ENCODE results near the gene CLEC18A. TPM values are rescaled to one million over a fixed set of nuclear protein-coding genes. Genes with fewer than 3 reads are reported as not detected.

The CLEC18A gene
- total RNA-seq, 1 experiment from 2014 or later = 3.6 TPM

- intact Hi-C loops (cut with micrococcal nuclease; ENCODE audit: unreplicated experiment) = no loop called here
- no peak for TF ChIP-seq CTCF (IDR thresholded peaks at IDR 0.05; ENCODE audit: unreplicated experiment)
- Mint-ChIP-seq H3K27me3 (ENCODE audit: unreplicated experiment) (no peaks in the 10 kb centered on the region), H3K4me3 (ENCODE audit: low read depth, unreplicated experiment) (no peak overlapping the region), H3K9me3 (ENCODE audit: low read depth, unreplicated experiment) (no peaks in the 10 kb centered on the region), H3K4me1 (ENCODE audit: low read depth, unreplicated experiment) (no peaks in the 10 kb centered on the region), H3K36me3 (ENCODE audit: insufficient read depth, unreplicated experiment) (peaks cover 23% of the 10 kb centered on the region), H3K27ac (ENCODE audit: unreplicated experiment) (no peak overlapping the region)
- no TSS peak for BruUV-seq (replicated peaks)
- CTCF ChIA-PET = interaction anchor here (0.6 kb wide), 1 partner anchor 8 kb away, joined by 3 read pairs; no protein-coding TSS in a partner anchor
- DNase-seq = no peak
Observed at GRCh38 chr16:69938981-69939820, 11.9 kb upstream of the CLEC18A start.

GRCh38 chr16:69939821-69940585 is 11.1 kb upstream of the CLEC18A start:
- Mint-ChIP-seq H3K27ac (ENCODE audit: unreplicated experiment) (no peak overlapping the region), H3K36me3 (ENCODE audit: insufficient read depth, unreplicated experiment) (peaks cover 23% of the 10 kb centered on the region), H3K9me3 (ENCODE audit: low read depth, unreplicated experiment) (no peaks in the 10 kb centered on the region), H3K27me3 (ENCODE audit: unreplicated experiment) (no peaks in the 10 kb centered on the region), H3K4me3 (ENCODE audit: low read depth, unreplicated experiment) (no peak overlapping the region), H3K4me1 (ENCODE audit: low read depth, unreplicated experiment) (no peaks in the 10 kb centered on the region)
- no peak for DNase-seq
- intact Hi-C loops (cut with micrococcal nuclease; ENCODE audit: unreplicated experiment) = no loop called here
- BruUV-seq (replicated peaks) = no TSS peak
- no peak for TF ChIP-seq CTCF (IDR thresholded peaks at IDR 0.05; ENCODE audit: unreplicated experiment)
- CTCF ChIA-PET = interaction anchor here (0.6 to 1.2 kb wide), 3 partner anchors 9 to 648 kb away, joined by 3 read pairs; no protein-coding TSS in a partner anchor

- Mint-ChIP-seq H3K27me3 (ENCODE audit: unreplicated experiment) (no peaks in the 10 kb centered on the region), H3K9me3 (ENCODE audit: low read depth, unreplicated experiment) (no peaks in the 10 kb centered on the region), H3K36me3 (ENCODE audit: insufficient read depth, unreplicated experiment) (peaks cover 23% of the 10 kb centered on the region), H3K27ac (ENCODE audit: unreplicated experiment) (no peak overlapping the region), H3K4me1 (ENCODE audit: low read depth, unreplicated experiment) (no peaks in the 10 kb centered on the region), H3K4me3 (ENCODE audit: low read depth, unreplicated experiment) (no peak overlapping the region)
- TF ChIP-seq CTCF (IDR thresholded peaks at IDR 0.05; ENCODE audit: unreplicated experiment) = no peak
- intact Hi-C loops (cut with micrococcal nuclease; ENCODE audit: unreplicated experiment) = no loop called here
- CTCF ChIA-PET = interaction anchor here (0.6 to 1.2 kb wide), 2 partner anchors 10 to 648 kb away, joined by 3 read pairs; no protein-coding TSS in a partner anchor
- no TSS peak for BruUV-seq (replicated peaks)
- DNase-seq = no peak
Observed at GRCh38 chr16:69940676-69941075, 10.5 kb upstream of the CLEC18A start.

GRCh38 chr16:69941251-69942098 is 9.7 kb upstream of the CLEC18A start:
- Mint-ChIP-seq H3K36me3 (ENCODE audit: insufficient read depth, unreplicated experiment) (peaks cover 23% of the 10 kb centered on the region), H3K27me3 (ENCODE audit: unreplicated experiment) (no peaks in the 10 kb centered on the region), H3K4me3 (ENCODE audit: low read depth, unreplicated experiment) (no peak overlapping the region), H3K4me1 (ENCODE audit: low read depth, unreplicated experiment) (no peaks in the 10 kb centered on the region), H3K9me3 (ENCODE audit: low read depth, unreplicated experiment) (no peaks in the 10 kb centered on the region), H3K27ac (ENCODE audit: unreplicated experiment) (no peak overlapping the region)
- intact Hi-C loops (cut with micrococcal nuclease; ENCODE audit: unreplicated experiment) = no loop called here
- TF ChIP-seq CTCF (IDR thresholded peaks at IDR 0.05; ENCODE audit: unreplicated experiment) = no peak
- CTCF ChIA-PET = interaction anchor here (1.2 kb wide), 1 partner anchor 11 kb away, joined by 3 read pairs; no protein-coding TSS in a partner anchor
- BruUV-seq (replicated peaks) = no TSS peak
- no peak for DNase-seq

Data from Calu3 (cell line).